HG02678 (cell line): ENCODE results near the gene ZSWIM7.
"Not testable (repeated sequence)": the region's sequence is repeated elsewhere in the genome, so short reads cannot be mapped to it uniquely, and the experiment has no call there.

Source experiments
- ATAC-seq: cut with Tn5 transposase; IDR thresholded peaks from one replicate; pipeline ENCODE4 v1.9.1; 2021; ENCODE audit warnings: mild to moderate bottlenecking, moderate library complexity; ENCODE audit not compliant: unreplicated experiment

Gene ZSWIM7

DNA sequence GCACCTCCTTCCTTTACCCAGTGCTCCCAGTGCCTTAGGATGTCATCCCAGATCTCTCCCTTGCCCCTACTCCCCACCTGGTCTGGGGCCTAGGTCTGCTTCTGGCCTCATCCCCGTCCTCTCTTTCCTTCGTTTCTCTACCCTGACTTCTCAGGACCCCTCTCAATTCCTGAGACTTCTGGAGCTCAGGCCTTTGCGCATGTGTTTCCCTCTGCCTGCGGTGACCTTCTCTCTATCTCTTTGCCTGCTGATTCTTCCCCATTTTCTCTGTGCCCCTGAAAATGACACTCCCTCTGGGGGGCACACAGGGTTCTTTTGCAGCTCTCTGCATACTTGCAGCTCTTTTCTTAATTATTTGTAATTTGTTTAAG lies 41.0 kb downstream of the ZSWIM7 start:
- no peak for ATAC-seq

DNA sequence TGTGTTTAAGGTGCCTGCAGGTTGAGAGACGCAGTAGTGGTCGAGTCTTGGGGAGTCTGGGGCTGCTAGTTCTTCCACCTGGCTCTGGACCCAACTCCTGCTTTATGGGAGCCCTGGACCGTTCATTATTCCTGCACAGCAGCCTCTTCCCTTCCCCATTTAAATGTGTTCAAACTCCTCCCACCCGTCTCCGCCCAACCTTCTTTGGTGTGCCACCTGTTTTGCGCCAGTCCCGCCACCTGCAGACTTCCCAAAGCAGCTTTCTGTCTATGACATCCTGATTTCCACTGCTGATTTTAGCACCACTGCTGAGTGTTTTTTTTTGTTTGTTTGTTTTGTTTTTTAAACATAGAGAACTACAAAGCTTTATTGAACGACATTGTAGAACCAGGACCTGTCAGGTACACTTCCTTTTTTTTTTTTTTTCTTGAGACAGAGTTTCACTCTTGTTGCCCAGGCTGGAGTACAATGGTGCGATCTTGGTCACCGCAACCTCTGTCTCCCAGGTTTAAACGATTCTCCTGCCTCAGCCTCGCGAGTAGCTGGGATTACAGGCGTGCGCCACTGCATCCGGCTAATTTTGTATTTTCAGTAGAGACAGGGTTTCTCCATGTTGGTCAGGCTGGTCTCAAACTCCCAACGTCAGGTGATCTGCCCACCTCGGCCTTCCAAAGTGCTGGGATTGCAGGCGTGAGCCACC lies 41.7 kb downstream of the ZSWIM7 start:
- no peak for ATAC-seq

DNA sequence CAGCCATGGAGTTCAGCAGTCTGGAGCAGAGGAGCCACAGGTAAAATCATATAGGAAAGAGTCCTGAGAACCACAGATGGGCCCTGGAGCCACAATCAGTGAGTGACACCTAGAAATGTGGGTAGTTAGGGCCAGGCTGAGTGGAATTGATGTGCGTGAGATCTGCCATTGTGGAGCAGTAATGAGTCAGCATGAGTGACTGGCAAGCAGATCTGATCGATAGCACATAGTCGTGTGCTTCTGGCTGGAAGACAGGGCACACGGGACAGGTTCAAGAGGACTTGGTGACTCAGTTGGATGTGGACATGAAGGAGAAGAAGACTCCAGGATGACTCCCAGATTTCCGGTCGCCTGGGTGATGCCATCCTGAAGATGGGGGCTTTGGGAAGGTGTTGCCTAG lies 42.3 kb downstream of the ZSWIM7 start:
- no peak for ATAC-seq

DNA sequence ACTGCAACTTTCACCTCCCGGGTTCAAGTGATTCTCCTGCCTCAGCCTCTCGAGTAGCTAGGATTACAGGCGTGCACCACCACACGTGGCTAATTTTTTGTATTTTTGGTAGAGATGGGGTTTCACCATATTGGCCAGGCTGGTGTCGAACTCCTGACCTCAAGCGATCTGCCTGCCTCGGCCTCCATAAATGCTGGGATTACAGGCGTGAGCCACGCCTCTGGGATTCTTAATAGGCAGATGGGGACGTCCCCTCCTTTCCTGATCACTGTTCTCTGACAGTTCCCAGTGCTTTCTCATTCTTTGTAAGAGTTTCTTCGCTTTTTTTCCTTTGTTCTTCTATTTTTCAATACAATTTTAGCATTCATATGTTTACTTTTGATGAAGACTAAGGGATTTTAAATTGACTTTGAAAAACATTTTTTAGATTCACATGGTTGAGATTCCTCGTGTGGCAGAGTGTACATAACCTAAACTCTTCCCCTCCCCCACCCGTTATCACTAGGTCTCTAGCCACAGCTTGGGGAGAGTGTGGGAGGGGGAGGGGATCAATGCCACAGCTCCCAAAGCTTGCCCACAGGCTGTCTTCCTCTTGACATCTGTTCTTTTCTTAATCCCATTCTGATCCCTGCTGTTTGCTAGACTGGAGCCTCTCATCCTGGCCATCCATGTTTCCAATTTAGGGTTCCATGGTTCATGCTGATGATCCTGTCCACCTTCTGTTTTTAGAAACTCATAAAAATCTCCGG lies 43.5 kb downstream of the ZSWIM7 start:
- ATAC-seq, result no peak

DNA sequence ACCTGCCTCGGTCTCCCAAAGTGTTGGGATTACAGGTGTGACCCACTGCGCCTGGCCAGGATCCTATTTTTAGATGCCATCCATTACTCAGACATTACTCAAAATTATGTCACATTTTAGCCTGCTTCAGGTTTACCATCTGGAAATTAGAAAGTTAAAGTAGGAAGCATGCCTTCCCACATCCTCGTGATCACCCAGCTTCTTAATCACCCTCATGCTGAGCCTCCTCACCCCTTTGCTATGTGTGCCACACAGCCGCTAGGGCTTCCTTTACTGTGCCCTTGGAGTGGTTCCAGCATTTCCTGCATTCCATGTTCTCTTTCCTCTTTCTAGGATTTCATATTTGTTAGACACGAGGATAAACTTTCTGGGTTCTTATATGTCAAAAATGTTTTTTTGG lies 45.3 kb downstream of the ZSWIM7 start:
- ATAC-seq, result no peak

DNA sequence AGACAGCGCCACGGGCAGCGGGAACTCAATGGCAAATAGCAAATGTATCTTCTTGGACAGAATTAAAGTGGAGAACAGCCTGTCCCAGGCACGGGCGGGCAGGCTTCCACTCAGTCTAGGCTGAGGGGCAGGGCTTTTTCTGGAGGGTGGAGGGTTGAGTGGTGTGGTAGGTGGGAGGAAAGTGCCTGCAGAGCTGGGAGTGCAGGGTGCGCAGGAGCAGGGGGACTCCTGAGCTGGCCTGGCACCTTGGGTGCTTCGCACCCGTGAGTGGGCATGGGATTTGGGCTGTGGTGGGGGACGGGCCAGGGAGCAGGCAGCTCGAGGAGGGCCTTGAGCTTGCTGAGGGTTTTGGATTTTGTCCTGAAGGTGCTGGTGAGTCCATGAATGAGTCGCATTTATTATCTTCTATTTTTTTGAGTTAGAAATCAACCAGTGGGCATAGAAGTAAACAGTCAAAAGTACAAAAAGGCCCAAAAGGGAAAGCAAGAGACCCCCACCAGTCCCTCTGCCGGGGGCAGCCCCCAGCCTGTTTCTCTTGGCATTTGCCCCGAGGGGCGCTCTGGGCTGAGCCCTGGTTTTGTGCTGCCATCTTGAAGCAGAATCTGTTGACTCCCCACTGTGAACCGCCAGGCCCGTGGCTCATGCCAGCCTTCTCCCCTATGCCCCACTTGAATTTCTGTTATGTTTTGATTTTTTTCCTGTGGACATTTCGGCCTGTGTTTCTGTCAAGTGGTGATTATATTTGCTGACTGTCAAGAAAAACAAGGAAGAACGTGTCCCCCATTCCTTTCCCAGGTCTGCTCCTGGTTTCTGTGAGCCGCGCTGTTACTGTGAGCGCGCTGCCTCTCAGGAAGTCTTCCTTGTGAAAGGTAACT lies 46.4 kb downstream of the ZSWIM7 start:
- ATAC-seq, result no peak

DNA sequence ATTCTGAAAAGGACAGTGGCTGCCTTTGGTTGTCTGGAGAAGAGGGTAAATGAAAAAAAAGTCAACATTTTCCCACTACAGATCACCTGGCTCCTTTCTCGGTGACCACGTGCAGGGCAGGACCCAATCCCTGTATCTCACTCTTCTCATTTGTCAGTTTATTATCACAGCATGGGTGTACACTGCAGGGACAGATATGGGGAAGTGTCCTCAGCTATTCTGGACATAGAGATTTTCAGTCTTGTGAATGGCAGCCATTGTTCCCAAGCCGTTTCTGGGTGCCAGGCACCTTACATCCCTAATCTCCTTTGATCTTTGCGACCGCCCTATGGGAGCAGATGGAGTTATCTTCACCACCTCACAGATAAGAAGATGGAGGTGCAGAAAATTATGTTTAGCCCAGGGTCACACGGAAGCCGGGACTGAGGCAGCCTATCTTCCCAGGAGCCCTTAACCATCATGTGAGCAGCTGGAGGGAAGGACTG lies 47.4 kb downstream of the ZSWIM7 start:
- no peak for ATAC-seq

DNA sequence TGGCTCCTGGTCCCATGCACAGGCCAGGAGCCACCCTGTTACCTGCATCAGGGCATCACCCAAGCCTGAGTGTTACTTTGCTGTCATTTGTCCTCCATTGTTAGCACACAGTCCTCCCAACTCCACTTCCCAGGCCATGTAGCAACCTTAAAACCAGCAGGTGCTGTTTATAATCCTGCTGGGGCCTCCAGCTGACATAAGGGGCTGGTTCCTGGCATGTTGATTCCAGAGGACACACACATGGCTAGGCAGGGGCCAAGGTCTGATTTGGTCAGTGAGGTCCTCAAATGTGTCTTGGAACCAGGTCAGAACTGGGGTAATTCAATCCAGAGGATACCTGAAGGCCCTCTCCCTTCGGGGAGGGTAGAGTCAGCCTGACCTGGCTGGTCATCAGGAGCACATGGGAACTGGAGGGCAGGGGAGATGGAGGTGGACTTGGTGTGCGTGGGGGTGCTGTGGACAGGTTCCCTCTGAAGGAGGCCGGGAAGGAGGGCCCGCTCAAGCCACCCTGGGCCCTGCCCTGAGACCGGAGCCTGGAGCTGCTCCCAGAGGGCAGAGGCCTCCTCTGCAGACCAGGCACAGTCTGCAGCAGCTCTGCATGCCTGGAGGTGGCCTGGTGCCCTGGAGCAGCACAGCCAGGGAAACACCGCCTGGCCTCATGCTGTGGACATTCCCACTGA lies 48.0 kb downstream of the ZSWIM7 start:
- no peak for ATAC-seq

DNA sequence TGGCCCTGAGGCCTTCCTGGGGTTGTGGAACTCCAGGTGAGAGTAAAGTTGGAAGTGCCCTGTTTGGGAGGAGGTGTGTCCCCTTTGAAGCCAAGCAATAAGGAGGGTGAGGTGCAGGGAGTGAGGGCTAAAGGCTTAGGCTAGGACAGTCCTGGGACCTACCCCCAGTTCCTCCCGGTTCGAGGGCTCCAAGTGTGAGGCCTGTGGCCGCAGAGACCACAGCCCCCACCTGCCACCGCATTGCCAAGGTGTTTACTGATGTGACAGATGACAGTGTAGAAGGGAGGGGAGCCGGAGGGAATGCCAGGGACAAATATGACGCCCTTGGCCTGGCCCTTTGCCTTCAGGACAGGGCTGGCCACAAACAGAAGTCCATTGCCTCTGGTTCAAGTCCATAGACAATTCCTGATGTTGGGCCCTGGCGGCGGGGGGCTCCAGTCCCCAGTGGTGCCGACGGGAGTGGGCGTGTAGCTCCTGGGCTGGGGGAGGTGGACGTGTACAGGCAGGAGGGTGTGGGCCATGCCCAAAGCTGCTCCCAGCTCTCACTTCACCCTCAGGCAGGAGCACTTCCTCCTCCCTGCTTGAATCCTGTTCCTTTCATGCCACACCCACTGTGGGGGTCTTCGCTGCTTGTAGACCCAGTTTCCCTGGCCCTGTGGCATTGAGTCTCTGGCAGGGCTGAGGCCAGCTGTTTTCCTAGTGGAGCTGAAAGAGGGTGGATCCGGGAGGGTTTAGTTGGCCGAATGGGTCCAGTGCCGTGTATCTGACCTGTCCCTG lies 51.3 kb downstream of the ZSWIM7 start:
- no peak for ATAC-seq

DNA sequence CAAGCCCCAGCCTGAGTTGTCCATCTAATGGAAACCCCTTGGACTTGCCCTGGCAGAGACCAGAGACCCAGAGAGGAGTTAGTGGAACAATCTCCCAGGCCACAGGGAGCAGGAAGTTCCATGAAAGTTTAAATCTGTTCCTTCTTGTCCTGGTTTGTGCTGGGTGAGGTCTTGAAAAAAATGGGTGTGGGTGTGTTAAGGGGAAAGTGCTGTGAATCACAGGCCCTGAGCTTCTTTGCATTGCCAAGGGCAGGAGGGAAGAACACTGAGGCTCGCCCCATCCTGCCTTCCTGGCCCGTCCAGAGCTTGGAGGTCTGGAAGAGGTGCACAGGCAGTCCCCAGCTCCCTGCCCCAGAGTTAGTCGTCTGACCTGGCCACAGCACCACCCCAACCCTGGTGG lies 52.2 kb downstream of the ZSWIM7 start:
- ATAC-seq, result no peak

DNA sequence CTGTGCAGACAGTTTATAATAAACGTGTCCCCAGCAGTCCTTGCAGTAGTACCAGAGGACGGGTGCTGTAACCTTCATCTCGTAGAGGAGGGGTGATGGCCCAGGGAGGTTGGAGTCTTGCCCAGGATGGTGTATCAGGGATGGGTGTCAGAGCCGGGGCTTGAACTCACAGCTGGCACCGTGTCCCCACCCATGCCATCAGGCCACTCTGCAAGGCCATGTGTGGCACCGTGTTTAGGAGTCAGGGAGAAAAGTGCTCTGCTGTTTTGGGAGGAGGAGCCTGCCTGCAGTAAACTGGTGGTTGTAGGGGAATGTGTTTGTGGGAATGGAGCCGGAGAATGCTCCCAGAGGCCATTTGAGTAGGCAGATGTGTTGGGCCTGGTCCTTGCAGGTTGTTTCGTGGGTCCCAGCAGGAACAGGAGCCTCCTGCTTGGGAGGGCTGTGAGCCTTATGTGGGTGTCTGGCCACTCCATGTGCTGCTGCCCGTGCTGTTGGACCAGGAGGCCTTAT lies 52.8 kb downstream of the ZSWIM7 start:
- no peak for ATAC-seq

DNA sequence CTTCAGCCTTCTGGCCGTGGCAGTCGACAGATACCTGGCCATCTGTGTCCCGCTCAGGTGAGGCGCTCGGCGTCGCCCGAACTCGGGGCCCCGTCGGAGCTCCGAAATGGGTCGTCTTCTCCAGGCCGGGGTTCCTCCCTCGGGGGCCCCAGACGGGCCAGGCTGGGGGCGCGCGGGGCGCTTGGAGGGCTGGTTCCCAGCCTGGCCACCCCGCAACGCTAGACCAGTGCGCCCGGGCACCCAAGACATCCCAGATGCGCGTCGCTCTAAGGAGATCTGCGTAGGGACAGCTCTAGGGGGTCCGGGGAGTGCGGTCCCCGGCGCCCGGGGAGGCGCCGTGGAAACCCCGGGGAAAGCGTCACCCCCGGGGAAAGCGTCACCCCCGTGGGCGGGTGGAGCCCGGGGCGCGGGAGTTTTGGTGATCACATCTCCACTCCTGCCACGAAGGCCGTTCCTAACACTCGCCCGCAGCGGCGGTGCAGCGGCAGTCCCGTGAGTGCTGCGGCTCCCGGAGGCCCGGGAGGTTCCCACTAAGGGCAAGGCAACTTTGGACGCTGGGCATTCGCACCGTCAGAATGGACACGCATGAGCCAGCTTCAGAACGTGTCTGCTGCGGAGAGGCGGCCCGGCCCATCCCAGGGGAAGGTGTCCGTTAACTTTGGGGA lies 53.8 kb downstream of the ZSWIM7 start:
- ATAC-seq, result no peak

DNA sequence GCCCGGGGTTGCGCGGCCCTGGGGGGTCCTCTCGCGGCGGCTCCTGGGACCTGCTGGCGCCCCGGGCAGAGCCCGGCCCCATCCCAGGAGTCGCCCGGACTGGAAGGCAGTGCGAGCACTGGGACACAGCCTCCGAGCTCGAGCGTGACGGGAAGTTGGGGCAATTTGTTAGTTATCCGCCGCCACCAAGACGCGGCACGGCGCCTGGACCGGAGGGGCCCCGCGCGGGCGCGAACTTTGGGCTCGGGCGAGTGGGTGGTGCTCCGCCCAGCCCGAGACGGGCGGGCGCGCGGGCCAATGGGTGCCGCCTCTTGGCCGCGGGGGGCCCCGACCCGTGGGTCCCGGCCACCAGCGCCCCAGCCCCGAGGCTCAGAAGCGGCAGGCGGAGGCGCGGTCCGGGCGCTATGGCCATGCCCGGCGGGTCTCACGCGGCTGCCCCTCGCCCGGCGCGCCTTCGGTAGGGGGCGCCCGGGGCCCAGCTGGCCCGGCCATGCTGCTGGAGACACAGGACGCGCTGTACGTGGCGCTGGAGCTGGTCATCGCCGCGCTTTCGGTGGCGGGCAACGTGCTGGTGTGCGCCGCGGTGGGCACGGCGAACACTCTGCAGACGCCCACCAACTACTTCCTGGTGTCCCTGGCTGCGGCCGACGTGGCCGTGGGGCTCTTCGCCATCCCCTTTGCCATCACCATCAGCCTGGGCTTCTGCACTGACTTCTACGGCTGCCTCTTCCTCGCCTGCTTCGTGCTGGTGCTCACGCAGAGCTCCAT lies 54.6 kb downstream of the ZSWIM7 start, which contains the start of gene ADORA2B:
ADORA2B (plus strand) TSS at position 372 of the 768 bp plus-strand sequence; CDS start at position 491, 119 bp downstream.
- ATAC-seq, result no peak

DNA sequence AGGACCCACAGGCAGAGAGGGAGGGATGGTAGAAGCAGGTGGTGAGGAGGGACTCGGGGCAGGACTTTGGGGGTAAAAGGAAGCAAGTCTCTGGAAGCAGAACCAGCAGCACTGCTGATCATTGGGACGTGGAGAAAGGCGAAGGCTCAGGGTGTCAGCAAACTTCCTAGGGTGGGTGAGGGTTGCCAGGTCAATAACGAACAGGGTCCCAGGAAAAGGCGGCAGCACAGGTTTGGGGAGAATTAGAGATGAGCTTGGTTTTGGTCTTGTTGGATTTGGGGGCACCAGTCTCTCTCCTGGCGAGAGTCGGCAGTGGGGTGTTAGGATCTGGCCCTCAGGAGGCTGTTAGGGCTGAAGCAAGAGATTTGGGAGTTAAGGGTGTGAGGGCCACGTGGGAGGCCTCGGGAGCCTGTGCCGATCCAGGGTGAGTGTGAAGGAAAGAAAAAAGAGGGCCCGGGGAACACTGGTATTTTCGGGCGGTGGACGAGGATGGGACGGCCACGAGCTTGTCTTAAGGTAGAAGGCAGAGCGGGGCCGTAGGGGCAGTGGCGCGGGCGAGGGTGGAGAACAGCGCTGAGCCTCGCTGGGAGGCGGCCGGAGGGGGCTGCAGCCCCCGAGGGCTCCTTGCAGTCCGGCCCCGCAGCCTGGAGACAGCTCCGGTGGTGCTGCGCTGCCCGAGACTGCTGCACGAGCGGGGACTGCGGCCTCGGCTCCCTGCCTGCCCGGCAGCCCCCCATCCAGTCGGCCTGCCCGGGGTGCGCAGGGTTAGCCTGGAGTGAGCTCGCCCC lies 55.3 kb downstream of the ZSWIM7 start:
- ATAC-seq, result no peak

DNA sequence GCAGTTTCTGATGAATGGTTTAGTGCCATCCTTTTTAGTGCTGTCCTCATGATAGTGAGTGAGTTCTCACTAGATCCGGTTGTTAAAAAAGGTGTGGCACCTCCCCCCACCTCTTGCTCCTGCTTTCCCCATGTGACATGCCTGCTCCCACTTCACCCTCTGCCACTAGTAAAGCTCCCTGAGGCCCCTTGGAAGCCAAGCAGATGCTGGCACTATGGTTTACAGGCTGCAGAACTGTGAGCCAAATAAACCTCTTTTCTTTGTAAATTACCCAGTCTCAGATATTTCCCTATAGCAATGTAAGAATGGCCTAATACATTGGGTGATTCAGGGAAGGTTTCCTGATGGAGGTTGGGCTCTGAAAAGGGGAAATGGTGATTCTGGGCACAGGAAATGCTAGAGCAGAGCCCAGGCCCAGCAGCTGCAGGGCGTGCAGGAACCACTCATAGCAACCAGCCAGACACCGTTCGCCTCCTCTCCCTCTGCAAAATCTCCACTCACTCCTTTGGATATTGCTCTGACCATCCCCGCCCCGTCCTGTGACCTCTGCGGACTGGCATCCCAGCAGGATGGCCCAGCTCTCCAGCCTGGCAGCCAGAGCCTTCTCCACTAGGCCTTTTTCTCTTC lies 57.2 kb downstream of the ZSWIM7 start:
- ATAC-seq, result no peak

DNA sequence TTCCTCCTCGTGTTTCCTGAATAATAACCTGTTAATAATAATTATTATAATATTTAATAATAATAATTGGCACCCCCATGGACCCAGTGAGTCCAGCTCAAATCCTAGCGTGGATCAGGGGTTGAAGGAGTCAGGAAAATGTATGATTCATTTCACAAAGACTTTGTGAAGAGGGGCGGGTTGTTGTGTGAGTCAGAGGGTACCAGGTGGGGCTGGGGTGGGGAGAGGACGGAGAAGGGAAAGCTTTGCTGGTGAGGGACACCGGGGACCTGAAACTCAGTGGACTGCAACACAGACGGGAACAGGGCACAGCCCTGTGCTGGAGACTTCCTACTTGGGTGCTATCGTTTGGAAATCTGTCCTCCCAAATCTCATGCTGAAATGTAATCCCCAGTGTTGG lies 57.7 kb downstream of the ZSWIM7 start:
- no peak for ATAC-seq

DNA sequence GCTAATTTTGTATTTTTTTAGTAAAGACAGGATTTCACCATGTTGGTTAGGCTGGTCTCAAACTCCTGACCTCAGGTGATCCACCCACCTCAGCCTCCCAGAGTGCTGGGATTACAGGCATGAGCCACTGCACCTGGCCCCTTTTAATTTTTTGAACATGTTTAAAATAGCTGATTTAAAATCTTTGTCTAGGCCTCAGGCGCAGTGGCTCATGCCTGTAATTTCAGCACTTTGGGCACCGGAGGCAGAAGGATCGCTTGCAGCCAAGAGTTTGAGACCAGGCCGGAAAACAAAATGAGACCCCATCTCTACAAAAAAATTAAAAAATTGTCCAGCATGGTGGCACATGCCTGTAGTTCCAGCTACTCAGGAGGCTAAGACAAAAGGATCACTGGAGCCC lies 63.0 kb downstream of the ZSWIM7 start:
- ATAC-seq, result not testable (repeated sequence)
